HepG2 (cell line): ENCODE measurements around the gene PRKG1. TPM values are rescaled to one million over a fixed set of nuclear protein-coding genes. Genes with fewer than 3 reads are reported as not detected.

Source experiments
- ATAC-seq: fragments of 200-7000 bp; cut with Tn5 transposase; 3 replicates; pipeline ENCODE4 v1.9.1; 2020; ENCODE audit warnings: mild to moderate bottlenecking, moderate library complexity
- BruUV-seq: library from RNA; stranded (reverse); fragments of 400-500 nt; replicated peaks from 2 replicates; lab custom pipeline; 2021; lab: Mats Ljungman, UMichigan
- CTCF ChIA-PET: fragments of 300-600 bp; formaldehyde crosslinking; extraction: SDS; loops from one replicate; lab custom pipeline; 2021; ENCODE audit warnings: low total read pairs, inconsistent platforms, low intra/inter-chr PET ratio; lab: Yijun Ruan, JAX
- POLR2A ChIA-PET: fragments of 350-600 bp; sonication (Branson Sonifier 250); formaldehyde crosslinking; loops from one replicate; lab custom pipeline; 2020; ENCODE audit warnings: antibody characterized with exemption, inconsistent platforms; lab: Yijun Ruan, JAX
- DNase-seq: peaks from one replicate; pipeline ENCODE4 v3.0.0-alpha.2; 2015; ENCODE audit warnings: low spot score
- FAIRE-seq: peaks from 3 replicates; lab custom pipeline; 2011; peaks lifted over from hg19 to GRCh38; lab: Jason Lieb, UNC
- H2AFZ ChIP-seq: one replicate; pipeline ENCODE4 v1.6.1; 2011; ENCODE audit warnings: low read length, inconsistent platforms
- H3K27ac ChIP-seq: fragments of 300-600 bp; 3 replicates; pipeline ENCODE4 v1.8.0; 2011; ENCODE audit warnings: mixed run types, mild to moderate bottlenecking, mixed read lengths, low read length, inconsistent platforms; ENCODE audit not compliant: insufficient read depth; ENCODE audit errors: extremely low read length
- H3K27me3 ChIP-seq, 2 experiments: fragments of 200-600 bp in 1 of 2; 2 replicates in 1 of 2; 3 replicates in 1 of 2; pipeline versions ENCODE4 v1.6.0 to v1.8.0; 2011; ENCODE audit warnings: low read length in 2 of 2, mild to moderate bottlenecking in 2 of 2, moderate library complexity in 2 of 2, inconsistent platforms in 1 of 2; ENCODE audit not compliant: insufficient read depth in 2 of 2, control insufficient read depth in 1 of 2
- H3K36me3 ChIP-seq, 2 experiments: fragments of 200-600 bp in 1 of 2; replicated peaks in 1 of 2; 2 replicates in 1 of 2; 3 replicates in 1 of 2; pipeline versions ENCODE4 v1.5.1 to v1.8.0; 2011; ENCODE audit warnings: low read length in 2 of 2, inconsistent platforms in 1 of 2; ENCODE audit not compliant: insufficient read depth in 2 of 2, control insufficient read depth in 1 of 2
- H3K4me1 ChIP-seq: 2 replicates; pipeline ENCODE4 v1.5.1; 2012; ENCODE audit warnings: low read length, inconsistent platforms; ENCODE audit not compliant: insufficient read depth
- H3K4me2 ChIP-seq: 2 replicates; pipeline ENCODE4 v1.6.0; 2011; ENCODE audit warnings: low read depth, low read length, inconsistent platforms
- H3K4me3 ChIP-seq, 3 experiments: fragments of 200-600 bp in 1 of 3; sonication (generic), shearing (Covaris generic) in 1 of 3; replicated peaks in 1 of 3; 2 replicates each; pipeline ENCODE4 v1.5.1; 2011 to 2016; ENCODE audit warnings: low read length in 3 of 3, inconsistent platforms in 2 of 3, low read depth in 2 of 3, mild to moderate bottlenecking in 2 of 3, control low read depth in 1 of 3, mixed read lengths in 1 of 3; ENCODE audit not compliant: insufficient read depth in 1 of 3
- H3K79me2 ChIP-seq: one replicate; pipeline ENCODE4 v1.6.1; 2011; ENCODE audit warnings: low read length, inconsistent platforms; ENCODE audit not compliant: insufficient read depth
- H3K9ac ChIP-seq: 2 replicates; pipeline ENCODE4 v1.6.0; 2011; ENCODE audit warnings: mild to moderate bottlenecking, low read depth, low read length, inconsistent platforms; ENCODE audit not compliant: insufficient read depth
- H3K9me3 ChIP-seq: 2 replicates; pipeline ENCODE4 v1.5.1; 2012; ENCODE audit warnings: mild to moderate bottlenecking, low read length
- H4K20me1 ChIP-seq: 2 replicates; pipeline ENCODE4 v1.6.0; 2011; ENCODE audit warnings: inconsistent platforms, mild to moderate bottlenecking, low read length, moderate library complexity; ENCODE audit not compliant: insufficient read depth
- CREM ChIP-seq, 2 experiments: sonication (generic) in 1 of 2; formaldehyde crosslinking in 1 of 2; IDR thresholded peaks; 2 replicates each; pipeline versions ENCODE4 v1.4.0 to v1.6.1; 2016 to 2020; ENCODE audit warnings: antibody characterized with exemption in 1 of 2, mild to moderate bottlenecking in 1 of 2, missing genetic modification reagents in 1 of 2
- FIP1L1 ChIP-seq: fragments of 200-400 bp; formaldehyde crosslinking; IDR thresholded peaks from 2 replicates; pipeline ENCODE4 v1.6.1; 2018; ENCODE audit warnings: low read depth, mild to moderate bottlenecking, low read length, moderate library complexity, borderline replicate concordance; ENCODE audit not compliant: insufficient read depth
- FOXK2 ChIP-seq: fragments of 450-650 bp; IDR thresholded peaks from 2 replicates; pipeline ENCODE4 v1.6.1; 2016
- MTA1 ChIP-seq: sonication (generic); formaldehyde crosslinking; IDR thresholded peaks from 2 replicates; pipeline ENCODE4 v1.4.0; 2020; ENCODE audit warnings: missing genetic modification reagents, mild to moderate bottlenecking, borderline replicate concordance
- PCBP1 ChIP-seq: fragments of 200-400 bp; formaldehyde crosslinking; IDR thresholded peaks from 2 replicates; pipeline ENCODE4 v1.6.1; 2017; ENCODE audit warnings: mild to moderate bottlenecking, low read depth, low read length, borderline replicate concordance
- TBL1XR1 ChIP-seq: fragments of 150-350 bp; IDR thresholded peaks from 2 replicates; pipeline ENCODE4 v1.6.1; 2014; ENCODE audit warnings: borderline replicate concordance, low read length; ENCODE audit not compliant: partially characterized antibody
- ZFX ChIP-seq: sonication (generic); formaldehyde crosslinking; IDR thresholded peaks from 2 replicates; pipeline ENCODE4 v1.4.0; 2020; ENCODE audit warnings: mild to moderate bottlenecking, low read depth, missing genetic modification reagents, moderate library complexity
- ZNF234 ChIP-seq: sonication (generic); formaldehyde crosslinking; conservative IDR thresholded peaks from 2 replicates; pipeline ENCODE4 v1.5.1; 2020; ENCODE audit warnings: mild to moderate bottlenecking, missing genetic modification reagents
- ZNF674 ChIP-seq: sonication (generic); formaldehyde crosslinking; IDR thresholded peaks from 2 replicates; pipeline ENCODE4 v1.5.0; 2020; ENCODE audit warnings: low read depth, mild to moderate bottlenecking, missing genetic modification reagents
- WGBS: methylation state at CpG from one replicate; pipeline ENCODE4 v1.1.6; 2017; ENCODE audit warnings: low lambda C conversion rate; 5-methylcytosine and 5-hydroxymethylcytosine counted together
- in situ Hi-C: cut with HindIII; loops from 2 replicates; pipeline ENCODE4 v1.10.0; 2017; ENCODE audit warnings: low pct_unique_long_range_greater_than_20kb; ENCODE audit not compliant: extremely low pct_ligation_motif_present
- intact Hi-C: fragments of 100-400 bp; cut with micrococcal nuclease; formaldehyde crosslinking; loops from one replicate; pipeline ENCODE4 v1.10.0; 2022; ENCODE audit not compliant: unreplicated experiment
- polyA plus RNA-seq, 8 experiments: library from polyadenylated mRNA; depleted of rRNA in 3 of 8; stranded (reverse) in 7 of 8; unstranded in 1 of 8; fragments of >200 nt; fragmentation: Illumina TruSeq in 4 of 8; extraction: Trizol in 4 of 8; gene quantifications; 2 replicates each; pipeline versions ENCODE4 v1.2.1 to v1.2.3, GENCODE V29; 2011 to 2016; ENCODE audit warnings: low read depth in 4 of 8, missing spikeins in 1 of 8, mixed read lengths in 1 of 8; ENCODE audit not compliant: insufficient read depth in 1 of 8
- total RNA-seq, 5 experiments: library from RNA; depleted of rRNA; stranded (reverse); fragments of >200 nt; fragmentation: Illumina TruSeq; extraction: Trizol; gene quantifications; 2 replicates each; pipeline ENCODE4 v1.2.3, GENCODE V29; 2016; ENCODE audit warnings: low read depth in 1 of 5
- TF ChIP-seq, protein P1 (sequence below): sonication (generic); formaldehyde crosslinking; IDR thresholded peaks from 2 replicates; pipeline ENCODE4 v1.4.0; 2020; ENCODE audit warnings: missing genetic modification reagents, mild to moderate bottlenecking, borderline replicate concordance

PRKG1 gene
- total and polyA plus RNA-seq, 2 of the 13 experiments (the other 11 are each of a cell fraction or from before 2014, with no cell fraction given) = 0.01 TPM; not detected in 1

DNA sequence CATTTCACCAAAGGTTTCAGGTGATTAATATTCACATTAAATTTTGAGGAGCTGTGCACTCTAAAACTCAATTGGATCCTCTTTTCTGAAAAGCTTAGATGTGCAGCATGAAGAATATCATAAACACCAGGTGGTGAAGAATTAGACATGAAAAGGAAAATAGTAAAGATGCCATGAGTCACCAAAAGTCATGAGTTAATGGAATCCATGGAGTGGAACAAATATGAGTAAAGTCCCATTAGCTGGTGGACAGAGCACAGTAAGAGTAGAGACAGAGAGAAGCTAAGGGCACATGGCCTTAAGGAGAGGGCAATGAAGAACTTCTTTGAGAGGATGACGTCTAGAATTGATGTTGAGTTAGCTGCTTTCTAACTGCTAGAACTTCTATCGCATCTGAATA, 353.5 kb downstream of the PRKG1 start:
- H3K79me2 ChIP-seq = no peaks in the 10 kb centered on the region
- no peak overlapping the region for H3K9ac ChIP-seq
- no TSS peak for BruUV-seq
- POLR2A ChIA-PET = no interaction called here
- no peaks in the 10 kb centered on the region for H3K27me3 ChIP-seq
- no peak overlapping the region for H2AFZ ChIP-seq
- H3K36me3 ChIP-seq = no peaks in the 10 kb centered on the region
- FAIRE-seq (no peak), DNase-seq (no peak), ATAC-seq (no peak)
- intact Hi-C loops (no loop called here), in situ Hi-C loops (loop anchor here (10.0 kb wide), 1 partner anchor 363 kb away; no protein-coding TSS in a partner anchor)
- no peak overlapping the region for H3K4me2 ChIP-seq
- H4K20me1 ChIP-seq = no peaks in the 10 kb centered on the region
- H3K9me3 ChIP-seq = no peaks in the 10 kb centered on the region
- no peak overlapping the region for H3K4me3 ChIP-seq
- no peaks in the 10 kb centered on the region for H3K4me1 ChIP-seq
- 45% methylated on average over 2 of the region's 2 CpGs for WGBS
- TF ChIP-seq, protein P1, sequence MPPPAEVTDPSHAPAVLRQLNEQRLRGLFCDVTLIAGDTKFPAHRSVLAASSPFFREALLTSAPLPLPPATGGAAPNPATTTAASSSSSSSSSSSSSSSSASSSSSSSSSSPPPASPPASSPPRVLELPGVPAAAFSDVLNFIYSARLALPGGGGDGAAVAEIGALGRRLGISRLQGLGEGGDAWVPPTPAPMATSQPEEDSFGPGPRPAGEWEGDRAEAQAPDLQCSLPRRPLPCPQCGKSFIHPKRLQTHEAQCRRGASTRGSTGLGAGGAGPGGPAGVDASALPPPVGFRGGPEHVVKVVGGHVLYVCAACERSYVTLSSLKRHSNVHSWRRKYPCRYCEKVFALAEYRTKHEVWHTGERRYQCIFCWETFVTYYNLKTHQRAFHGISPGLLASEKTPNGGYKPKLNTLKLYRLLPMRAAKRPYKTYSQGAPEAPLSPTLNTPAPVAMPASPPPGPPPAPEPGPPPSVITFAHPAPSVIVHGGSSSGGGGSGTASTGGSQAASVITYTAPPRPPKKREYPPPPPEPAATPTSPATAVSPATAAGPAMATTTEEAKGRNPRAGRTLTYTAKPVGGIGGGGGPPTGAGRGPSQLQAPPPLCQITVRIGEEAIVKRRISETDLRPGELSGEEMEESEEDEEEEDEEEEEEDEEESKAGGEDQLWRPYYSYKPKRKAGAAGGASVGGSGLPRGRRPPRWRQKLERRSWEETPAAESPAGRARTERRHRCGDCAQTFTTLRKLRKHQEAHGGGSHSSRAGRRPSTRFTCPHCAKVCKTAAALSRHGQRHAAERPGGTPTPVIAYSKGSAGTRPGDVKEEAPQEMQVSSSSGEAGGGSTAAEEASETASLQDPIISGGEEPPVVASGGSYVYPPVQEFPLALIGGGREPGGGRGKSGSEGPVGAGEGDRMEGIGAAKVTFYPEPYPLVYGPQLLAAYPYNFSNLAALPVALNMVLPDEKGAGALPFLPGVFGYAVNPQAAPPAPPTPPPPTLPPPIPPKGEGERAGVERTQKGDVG = no peak
- TF ChIP-seq ZNF234 (no peak), CREM (IDR thresholded peaks at IDR 0.05) (no peak), CREM (CRISPR knock-in tag; IDR thresholded peaks at IDR 0.05) (no peak), FOXK2 (no peak), FIP1L1 (no peak), ZNF674 (CRISPR knock-in tag) (no peak), TBL1XR1 (no peak), ZFX (CRISPR knock-in tag) (no peak), MTA1 (CRISPR knock-in tag) (no peak), PCBP1 (no peak)
- CTCF ChIA-PET = no interaction called here
- no peak overlapping the region for H3K27ac ChIP-seq
